GM23248 (cell line): ENCODE data around the gene CCDC192. TPM values are rescaled to one million over a fixed set of nuclear protein-coding genes. Genes with fewer than 3 reads are reported as not detected.
"Not testable (repeated sequence)": the region's sequence is repeated elsewhere in the genome, so short reads cannot be mapped to it uniquely, and the experiment has no call there.

ENCODE experiments used
- DNase-seq: peaks from one replicate; pipeline ENCODE4 v3.0.0-alpha.2; 2015
- H2AFZ ChIP-seq: fragments of 200-600 bp; sonication (generic); 2 replicates; pipeline ENCODE4 v1.6.1; 2016; ENCODE audit warnings: antibody characterized with exemption
- H3F3A ChIP-seq: fragments of 200-600 bp; sonication (generic); 2 replicates; pipeline ENCODE4 v1.6.1; 2016; ENCODE audit warnings: mild to moderate bottlenecking, antibody characterized with exemption, mixed run types; ENCODE audit not compliant: insufficient read depth
- H3K27ac ChIP-seq: fragments of 200-600 bp; sonication (generic); 2 replicates; pipeline ENCODE4 v1.5.1; 2016; ENCODE audit warnings: mild to moderate bottlenecking
- H3K27me3 ChIP-seq: fragments of 200-600 bp; sonication (generic); replicated peaks from 2 replicates; pipeline ENCODE4 v1.6.1; 2016; ENCODE audit warnings: mild to moderate bottlenecking; ENCODE audit not compliant: insufficient read depth
- H3K36me3 ChIP-seq: fragments of 200-600 bp; sonication (generic); 2 replicates; pipeline ENCODE4 v1.6.1; 2016; ENCODE audit warnings: low read depth, mild to moderate bottlenecking
- H3K4me1 ChIP-seq: fragments of 200-600 bp; sonication (generic); 2 replicates; pipeline ENCODE4 v1.6.1; 2016; ENCODE audit warnings: mild to moderate bottlenecking; ENCODE audit not compliant: insufficient read depth
- H3K4me2 ChIP-seq: fragments of 200-600 bp; sonication (generic); one replicate; pipeline ENCODE4 v1.6.1; 2016; ENCODE audit warnings: mild to moderate bottlenecking; ENCODE audit not compliant: unreplicated experiment
- H3K4me3 ChIP-seq: fragments of 200-600 bp; sonication (generic); 2 replicates; pipeline ENCODE4 v1.5.1; 2016; ENCODE audit warnings: mild to moderate bottlenecking
- H3K79me2 ChIP-seq: fragments of 200-600 bp; sonication (generic); 2 replicates; pipeline ENCODE4 v1.6.1; 2016; ENCODE audit warnings: mild to moderate bottlenecking; ENCODE audit not compliant: insufficient read depth
- H3K9ac ChIP-seq: fragments of 200-600 bp; sonication (generic); 2 replicates; pipeline ENCODE4 v1.6.1; 2016; ENCODE audit warnings: mild to moderate bottlenecking
- H3K9me2 ChIP-seq: fragments of 200-600 bp; sonication (generic); 2 replicates; pipeline ENCODE4 v1.6.1; 2016; ENCODE audit warnings: mixed run types, mild to moderate bottlenecking, moderate library complexity; ENCODE audit not compliant: insufficient read depth
- H3K9me3 ChIP-seq: fragments of 200-600 bp; sonication (generic); one replicate; pipeline ENCODE4 v1.6.1; 2017; ENCODE audit warnings: low read depth
- H4K20me1 ChIP-seq: fragments of 200-600 bp; sonication (generic); 2 replicates; pipeline ENCODE4 v1.6.0; 2016; ENCODE audit not compliant: insufficient read depth
- EZH2 ChIP-seq: fragments of 200-600 bp; sonication (generic); IDR thresholded peaks from 2 replicates; pipeline ENCODE4 v1.6.1; 2018; ENCODE audit warnings: antibody characterized with exemption, mild to moderate bottlenecking; ENCODE audit not compliant: insufficient read depth, poor library complexity, severe bottlenecking
- EZH2phosphoT487 ChIP-seq: fragments of 200-600 bp; sonication (generic); IDR thresholded peaks from 2 replicates; pipeline ENCODE4 v1.6.1; 2018; ENCODE audit warnings: antibody characterized with exemption, moderate library complexity, mild to moderate bottlenecking, low read depth; ENCODE audit not compliant: insufficient read depth
- WGBS, 2 experiments: methylation state at CpG; one replicate each; pipeline ENCODE4 v1.1.6; 2015 to 2017; ENCODE audit warnings: low lambda C conversion rate in 2 of 2, low coverage in 1 of 2; ENCODE audit errors: missing lambda C conversion rate in 2 of 2; 5-methylcytosine and 5-hydroxymethylcytosine counted together
- in situ Hi-C: fragments of 300-500 bp; cut with MboI; formaldehyde crosslinking; loops from 2 replicates; pipeline ENCODE4 v1.15.0; 2020
- polyA plus RNA-seq: library from polyadenylated mRNA; unstranded; fragments of >200 nt; fragmentation: Nextera tagmentation; extraction: Ambion mirVana; gene quantifications from 2 replicates; pipeline ENCODE4 v1.2.1, GENCODE V29; 2016
- total RNA-seq: library from RNA; depleted of rRNA; stranded (reverse); fragments of >200 nt; shearing (Covaris generic); gene quantifications from 2 replicates; pipeline ENCODE4 v1.2.3, GENCODE V29; 2014

Gene CCDC192
- total and polyA plus RNA-seq, 2 experiments from 2014 or later = 0.40 TPM; not detected in 1

DNA sequence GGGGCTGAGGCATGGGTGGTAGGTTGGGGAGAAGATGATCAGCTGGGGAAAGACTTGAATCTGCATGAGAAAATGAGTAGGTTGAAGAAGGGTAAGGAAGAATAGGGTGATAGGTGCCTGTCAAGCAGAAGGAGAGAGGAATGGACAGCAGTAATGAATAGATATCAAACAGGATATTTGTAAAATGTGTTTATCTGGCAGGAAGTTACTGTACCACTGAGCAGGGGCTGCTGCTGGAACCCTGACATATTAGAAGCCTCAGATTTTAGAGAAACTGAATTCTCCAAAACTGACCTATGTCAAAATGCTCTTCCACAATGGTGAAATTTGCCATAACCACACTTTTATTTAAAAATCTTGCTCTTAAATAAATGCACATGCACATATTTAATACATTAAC is 41.0 kb downstream of the CCDC192 start:
- Histone ChIP-seq H3K27ac (no peak overlapping the region), H3K4me2 (no peak overlapping the region), H3K27me3 (peaks cover 36% of the 10 kb centered on the region), H3K9ac (no peak overlapping the region), H2AFZ (no peak overlapping the region), H3F3A (no peaks in the 10 kb centered on the region), H4K20me1 (no peaks in the 10 kb centered on the region), H3K4me1 (no peaks in the 10 kb centered on the region), H3K9me2 (no peaks in the 10 kb centered on the region), H3K36me3 (no peaks in the 10 kb centered on the region), H3K4me3 (no peak overlapping the region), H3K9me3 (no peaks in the 10 kb centered on the region), H3K79me2 (no peaks in the 10 kb centered on the region)
- DNase-seq = no peak
- in situ Hi-C loops = no loop called here
- TF ChIP-seq EZH2 (no peak), EZH2phosphoT487 (no peak)

DNA sequence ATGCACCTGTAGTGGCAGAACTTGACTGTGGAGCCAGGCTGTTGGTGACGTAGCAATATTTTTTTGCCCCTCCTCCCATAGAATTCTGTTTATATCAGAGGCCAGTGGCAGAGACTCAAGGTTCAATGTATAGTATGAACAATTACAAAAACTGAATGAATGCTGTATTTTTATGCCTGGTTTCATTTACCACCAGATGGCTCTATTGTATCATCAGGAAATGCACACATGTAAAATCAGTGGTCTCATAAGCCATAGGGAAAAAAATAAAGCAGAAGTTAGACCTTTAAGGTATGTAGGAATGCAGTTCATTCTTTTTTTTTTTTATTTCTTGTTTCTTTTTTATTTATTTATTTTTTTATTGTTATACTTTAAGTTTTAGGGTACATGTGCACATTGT is 43.6 kb downstream of the CCDC192 start:
- Histone ChIP-seq H3K4me3 (no peak overlapping the region), H3K27me3 (peaks cover 27% of the 10 kb centered on the region), H3K9me3 (no peaks in the 10 kb centered on the region), H3K9me2 (no peaks in the 10 kb centered on the region), H4K20me1 (no peaks in the 10 kb centered on the region), H3K9ac (no peak overlapping the region), H3K27ac (no peak overlapping the region), H3K4me2 (no peak overlapping the region), H3K4me1 (no peaks in the 10 kb centered on the region), H3K36me3 (no peaks in the 10 kb centered on the region), H2AFZ (no peak overlapping the region), H3F3A (no peaks in the 10 kb centered on the region), H3K79me2 (no peaks in the 10 kb centered on the region)
- TF ChIP-seq EZH2 (no peak), EZH2phosphoT487 (no peak)
- WGBS, 2 experiments = 14 to 38% methylated on average over 1 of the region's 1 CpG
- peak; percentile 40 for DNase-seq
- in situ Hi-C loops = no loop called here

DNA sequence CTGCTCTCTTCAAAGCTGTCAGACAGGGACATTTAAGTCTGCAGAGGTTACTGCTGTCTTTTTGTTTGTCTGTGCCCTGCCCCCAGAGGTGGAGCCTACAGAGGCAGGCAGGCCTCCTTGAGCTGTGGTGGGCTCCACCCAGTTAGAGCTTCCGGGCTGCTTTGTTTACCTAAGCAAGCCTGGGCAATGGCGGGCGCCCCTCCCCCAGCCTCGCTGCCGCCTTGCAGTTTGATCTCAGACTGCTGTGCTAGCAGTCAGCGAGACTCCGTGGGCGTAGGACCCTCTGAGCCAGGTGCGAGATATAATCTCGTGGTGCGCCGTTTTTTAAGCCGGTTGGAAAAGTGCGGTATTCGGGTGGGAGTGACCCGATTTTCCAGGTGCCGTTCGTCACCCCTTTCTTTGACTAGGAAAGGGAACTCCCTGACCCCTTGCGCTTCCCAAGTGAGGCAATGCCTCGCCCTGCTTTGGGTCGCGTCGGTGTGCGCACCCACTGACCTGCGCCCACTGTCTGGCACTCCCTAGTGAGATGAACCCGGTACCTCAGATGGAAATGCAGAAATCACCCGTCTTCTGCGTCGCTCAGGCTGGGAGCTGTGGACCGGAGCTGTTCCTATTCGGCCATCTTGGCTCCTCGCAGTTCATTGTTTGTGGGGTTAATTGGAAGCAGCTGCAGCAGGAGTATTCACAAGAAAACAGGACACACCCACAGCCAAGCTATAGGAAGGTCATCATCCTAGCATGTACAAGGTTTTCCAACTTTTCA is 49.5 kb downstream of the CCDC192 start:
- H3K79me2 ChIP-seq, H3K9ac ChIP-seq, H4K20me1 ChIP-seq, H3K4me3 ChIP-seq, H3K9me3 ChIP-seq, H3K27me3 ChIP-seq, H3K9me2 ChIP-seq, H3K36me3 ChIP-seq, H3K4me2 ChIP-seq, in situ Hi-C loops, H3K27ac ChIP-seq, H3F3A ChIP-seq: not testable (repeated sequence)
- H3K4me1 ChIP-seq = peaks cover 14% of the 10 kb centered on the region
- 79 to 82% methylated on average over 22 to 32 of the region's 32 CpGs for WGBS, 2 experiments
- DNase-seq = peak; percentile 19
- peak overlapping the region; percentile 7; the same call in 1 of the 2 replicates for H2AFZ ChIP-seq

DNA sequence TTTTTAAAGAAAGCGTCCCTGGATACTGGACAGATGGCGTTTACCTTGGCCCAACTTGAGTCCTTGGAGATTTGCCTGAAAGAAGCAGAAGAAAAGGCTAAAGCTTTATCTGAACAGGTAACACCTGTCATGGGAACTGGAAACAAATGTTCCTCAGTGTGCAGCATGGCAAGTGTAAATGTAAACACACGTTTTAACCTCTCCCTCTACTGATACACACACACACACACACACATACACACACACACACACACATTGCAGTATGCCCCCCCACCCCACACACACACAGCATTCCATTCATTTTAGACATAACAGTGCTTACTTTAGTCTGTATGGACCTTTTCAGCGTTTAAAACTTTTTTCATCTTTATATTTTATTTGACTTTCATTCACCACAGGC is 51.1 kb downstream of the CCDC192 start:
- H3K27ac ChIP-seq = no peak overlapping the region
- H3K4me1 ChIP-seq = peaks cover 14% of the 10 kb centered on the region
- H3K4me2 ChIP-seq = no peak overlapping the region
- no peaks in the 10 kb centered on the region for H3K79me2 ChIP-seq
- no peak for TF ChIP-seq EZH2phosphoT487
- TF ChIP-seq EZH2 = no peak
- H3K36me3 ChIP-seq = no peaks in the 10 kb centered on the region
- peak; percentile 13 for DNase-seq
- no peaks in the 10 kb centered on the region for H3K9me3 ChIP-seq
- WGBS, 2 experiments = 30 to 34% methylated on average over 4 of the region's 4 CpGs
- no peak overlapping the region for H3K9ac ChIP-seq
- no peak overlapping the region for H3K4me3 ChIP-seq
- no peaks in the 10 kb centered on the region for H4K20me1 ChIP-seq
- H3F3A ChIP-seq = no peaks in the 10 kb centered on the region
- in situ Hi-C loops = no loop called here
- H3K27me3 ChIP-seq = no peaks in the 10 kb centered on the region
- H2AFZ ChIP-seq = no peak overlapping the region
- no peaks in the 10 kb centered on the region for H3K9me2 ChIP-seq

DNA sequence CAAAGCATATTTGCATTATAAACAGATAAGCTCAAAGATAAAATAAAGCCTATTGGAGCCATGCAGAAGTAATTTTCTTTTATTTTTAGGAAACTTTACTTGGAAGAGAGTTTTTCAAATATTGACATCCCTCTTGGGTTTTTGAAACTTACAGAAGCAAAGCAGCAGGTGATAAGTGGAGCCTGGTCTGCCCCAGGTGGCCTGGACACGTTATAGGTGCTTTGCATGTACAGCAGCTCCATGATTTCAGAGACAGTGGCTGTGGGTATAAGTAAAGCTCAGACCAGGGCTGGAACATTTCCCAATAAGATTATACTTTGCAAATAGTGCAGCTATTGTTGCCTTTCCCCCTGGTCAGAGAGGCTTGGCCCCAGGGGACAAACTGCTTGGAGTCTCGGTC is 51.5 kb downstream of the CCDC192 start:
- no peak overlapping the region for H3K9ac ChIP-seq
- no peaks in the 10 kb centered on the region for H3K36me3 ChIP-seq
- H3F3A ChIP-seq = no peaks in the 10 kb centered on the region
- 81 to 91% methylated on average over 2 of the region's 2 CpGs for WGBS, 2 experiments
- DNase-seq = no peak
- no peak overlapping the region for H2AFZ ChIP-seq
- in situ Hi-C loops = no loop called here
- TF ChIP-seq EZH2phosphoT487 (no peak), EZH2 (no peak)
- no peaks in the 10 kb centered on the region for H3K9me2 ChIP-seq
- H4K20me1 ChIP-seq = no peaks in the 10 kb centered on the region
- H3K9me3 ChIP-seq = no peaks in the 10 kb centered on the region
- H3K27ac ChIP-seq = no peak overlapping the region
- no peaks in the 10 kb centered on the region for H3K27me3 ChIP-seq
- H3K4me2 ChIP-seq = no peak overlapping the region
- H3K79me2 ChIP-seq = no peaks in the 10 kb centered on the region
- H3K4me1 ChIP-seq = peaks cover 14% of the 10 kb centered on the region
- no peak overlapping the region for H3K4me3 ChIP-seq
